GM23338 (cell line): ENCODE results near the gene NEK7. TPM values are rescaled to one million over a fixed set of nuclear protein-coding genes. Genes with fewer than 3 reads are reported as not detected.

Source experiments
- ATAC-seq: fragments of 200-7000 bp; cut with Tn5 transposase; 3 replicates; pipeline ENCODE4 v1.9.1; 2020
- DNase-seq: peaks from one replicate; pipeline ENCODE4 v3.0.0-alpha.2; 2015; ENCODE audit warnings: low spot score
- H2AFZ ChIP-seq: fragments of 200-600 bp; sonication (generic); 2 replicates; pipeline ENCODE4 v1.8.0; 2016; ENCODE audit warnings: antibody characterized with exemption, mild to moderate bottlenecking, moderate library complexity
- H3F3A ChIP-seq: fragments of 200-600 bp; sonication (generic); replicated peaks from 2 replicates; pipeline ENCODE4 v1.8.0; 2017; ENCODE audit warnings: antibody characterized with exemption, mixed run types, low read depth
- H3K27ac ChIP-seq: fragments of 200-600 bp; sonication (generic); 2 replicates; pipeline ENCODE4 v1.6.1; 2016; ENCODE audit warnings: low read depth
- H3K27me3 ChIP-seq: fragments of 200-600 bp; sonication (generic); 2 replicates; pipeline ENCODE4 v1.8.0; 2016; ENCODE audit warnings: mild to moderate bottlenecking, mixed run types, moderate library complexity; ENCODE audit not compliant: insufficient read depth
- H3K36me3 ChIP-seq: fragments of 200-600 bp; sonication (generic); 2 replicates; pipeline ENCODE4 v1.8.0; 2016; ENCODE audit warnings: mild to moderate bottlenecking; ENCODE audit not compliant: insufficient read depth
- H3K4me1 ChIP-seq: fragments of 200-600 bp; sonication (generic); 2 replicates; pipeline ENCODE4 v1.8.0; 2016; ENCODE audit warnings: mild to moderate bottlenecking, moderate library complexity; ENCODE audit not compliant: insufficient read depth
- H3K4me2 ChIP-seq: fragments of 200-600 bp; sonication (generic); 2 replicates; pipeline ENCODE4 v1.7.1; 2017; ENCODE audit warnings: mixed run types
- H3K4me3 ChIP-seq: fragments of 200-600 bp; sonication (generic); 2 replicates; pipeline ENCODE4 v1.6.1; 2016; ENCODE audit warnings: mixed run types
- H3K79me2 ChIP-seq: fragments of 200-600 bp; sonication (generic); replicated peaks from 2 replicates; pipeline ENCODE4 v1.8.0; 2017; ENCODE audit warnings: mild to moderate bottlenecking; ENCODE audit not compliant: insufficient read depth
- H3K9me2 ChIP-seq: fragments of 200-600 bp; sonication (generic); 2 replicates; pipeline ENCODE4 v1.8.0; 2017; ENCODE audit not compliant: insufficient read depth
- H4K20me1 ChIP-seq: fragments of 200-600 bp; sonication (generic); replicated peaks from 2 replicates; pipeline ENCODE4 v1.8.0; 2017; ENCODE audit warnings: mild to moderate bottlenecking; ENCODE audit not compliant: insufficient read depth
- H3K27ac Mint-ChIP-seq: 2 replicates; pipeline ENCODE4 v1.8.0; 2020; ENCODE audit warnings: inconsistent platforms, mild to moderate bottlenecking, moderate library complexity, mixed read lengths
- H3K27me3 Mint-ChIP-seq: 3 replicates; pipeline ENCODE4 v1.8.0; 2022; ENCODE audit warnings: low read depth, mild to moderate bottlenecking, moderate library complexity, mixed read lengths, inconsistent platforms; ENCODE audit not compliant: insufficient read depth, poor library complexity
- H3K36me3 Mint-ChIP-seq: 3 replicates; pipeline ENCODE4 v1.8.0; 2021; ENCODE audit warnings: low read depth, mild to moderate bottlenecking, inconsistent platforms, moderate library complexity, mixed read lengths
- H3K4me1 Mint-ChIP-seq: 3 replicates; pipeline ENCODE4 v1.8.0; 2020; ENCODE audit warnings: mild to moderate bottlenecking, inconsistent platforms, mixed read lengths
- H3K4me3 Mint-ChIP-seq: 3 replicates; pipeline ENCODE4 v1.8.0; 2021; ENCODE audit warnings: moderate library complexity, mild to moderate bottlenecking, inconsistent platforms, mixed read lengths
- H3K9me3 Mint-ChIP-seq: 3 replicates; pipeline ENCODE4 v1.8.0; 2020; ENCODE audit warnings: moderate library complexity, mild to moderate bottlenecking, inconsistent platforms, mixed read lengths
- CREB1 ChIP-seq: fragments of 250-450 bp; sonication (Bioruptor Pico); IDR thresholded peaks from 2 replicates; pipeline ENCODE4 v1.5.0; 2020; ENCODE audit warnings: low read depth, mild to moderate bottlenecking, moderate library complexity
- CTCF ChIP-seq, 2 experiments: fragments of 200-600 bp in 1 of 2; sonication (generic) in 1 of 2; conservative IDR thresholded peaks; 2 replicates each; pipeline versions ENCODE4 v1.5.1 to v1.6.1; 2016 to 2017; ENCODE audit warnings: antibody characterized with exemption in 2 of 2, low read depth in 2 of 2, mild to moderate bottlenecking in 2 of 2, moderate library complexity in 1 of 2
- ETS1 ChIP-seq: IDR thresholded peaks from 2 replicates; pipeline ENCODE4 v1.6.1; 2016; ENCODE audit warnings: antibody characterized with exemption
- EZH2 ChIP-seq: fragments of 200-600 bp; sonication (generic); IDR thresholded peaks from one replicate; pipeline ENCODE4 v1.8.0; 2017; ENCODE audit warnings: antibody characterized with exemption, mild to moderate bottlenecking, low read depth; ENCODE audit not compliant: unreplicated experiment
- EZH2phosphoT487 ChIP-seq: fragments of 200-600 bp; sonication (generic); IDR thresholded peaks from one replicate; pipeline ENCODE4 v1.8.1; 2018; ENCODE audit warnings: antibody characterized with exemption; ENCODE audit not compliant: unreplicated experiment
- JUNB ChIP-seq: IDR thresholded peaks from one replicate; pipeline ENCODE4 v1.6.1; 2016; ENCODE audit warnings: antibody characterized with exemption; ENCODE audit not compliant: unreplicated experiment
- NANOG ChIP-seq: IDR thresholded peaks from 2 replicates; pipeline ENCODE4 v1.6.1; 2016; ENCODE audit warnings: antibody characterized with exemption, borderline replicate concordance
- POLR2AphosphoS5 ChIP-seq: IDR thresholded peaks from 2 replicates; pipeline ENCODE4 v1.6.1; 2016; ENCODE audit warnings: antibody characterized with exemption, low read depth
- REST ChIP-seq: IDR thresholded peaks from one replicate; pipeline ENCODE4 v1.6.1; 2018; ENCODE audit warnings: antibody characterized with exemption; ENCODE audit not compliant: unreplicated experiment
- STAT1 ChIP-seq: IDR thresholded peaks from one replicate; pipeline ENCODE4 v1.6.1; 2016; ENCODE audit warnings: antibody characterized with exemption; ENCODE audit not compliant: unreplicated experiment
- ZNF114 ChIP-seq: fragments of 250-450 bp; sonication (Bioruptor Pico); IDR thresholded peaks from 2 replicates; pipeline ENCODE4 v1.5.0; 2020; ENCODE audit warnings: mild to moderate bottlenecking, moderate library complexity
- ZNF331 ChIP-seq: fragments of 250-450 bp; sonication (Bioruptor Pico); IDR thresholded peaks from 2 replicates; pipeline ENCODE4 v1.5.0; 2020; ENCODE audit warnings: low read depth, mild to moderate bottlenecking, moderate library complexity
- ZNF462 ChIP-seq: fragments of 250-450 bp; sonication (Bioruptor Pico); IDR thresholded peaks from 2 replicates; pipeline ENCODE4 v1.5.0; 2020; ENCODE audit warnings: mild to moderate bottlenecking, moderate library complexity
- polyA plus RNA-seq: library from polyadenylated mRNA; unstranded; fragments of >200 nt; fragmentation: Nextera tagmentation; extraction: Ambion mirVana; gene quantifications from 2 replicates; pipeline ENCODE4 v1.2.1, GENCODE V29; 2016
- total RNA-seq: library from RNA; depleted of rRNA; stranded (reverse); fragments of >200 nt; shearing (Covaris generic); gene quantifications from 2 replicates; pipeline ENCODE4 v1.2.3, GENCODE V29; 2014

Gene NEK7
- total and polyA plus RNA-seq, 2 experiments from 2014 or later, result 4.8 to 15.3 TPM

GRCh38 chr1:198300451-198300850 lies 143.7 kb downstream of the NEK7 start:
- H3K36me3 Mint-ChIP-seq, result 0 out of 3 replicates have a peak, but pooled peaks cover 3% of the 10 kb centered on the region
- peaks cover 29% of the 10 kb centered on the region for H3K4me1 Mint-ChIP-seq

More at GRCh38 chr1:198300451-198300850, 143.7 kb downstream of the NEK7 start:
- H3K4me2 ChIP-seq, result no peak overlapping the region
- Mint-ChIP-seq H3K27ac (peak overlapping the region; percentile 18), H3K27me3 (peaks cover 1% of the 10 kb centered on the region), H3K9me3 (no peaks in the 10 kb centered on the region), H3K4me3 (no peak overlapping the region)
- TF ChIP-seq CTCF (conservative IDR thresholded peaks at IDR 0.05; ENCODE audit: low read depth in 2 of 2) (no peak), CREB1 (no peak), EZH2phosphoT487 (no peak), JUNB (no peak), ZNF462 (CRISPR knock-in tag) (no peak), STAT1 (no peak), ETS1 (no peak), EZH2 (no peak), ZNF114 (CRISPR knock-in tag) (no peak), REST (no peak), POLR2AphosphoS5 (no peak), NANOG (no peak), ZNF331 (CRISPR knock-in tag) (no peak)
- no peak overlapping the region for H3K27ac ChIP-seq
- no peaks in the 10 kb centered on the region for H3F3A ChIP-seq
- no peak overlapping the region for H2AFZ ChIP-seq
- H4K20me1 ChIP-seq, result no peaks in the 10 kb centered on the region
- no peaks in the 10 kb centered on the region for H3K9me2 ChIP-seq
- H3K36me3 ChIP-seq, result no peaks in the 10 kb centered on the region
- H3K79me2 ChIP-seq, result no peaks in the 10 kb centered on the region
- H3K4me1 ChIP-seq, result peaks cover 23% of the 10 kb centered on the region
- H3K27me3 ChIP-seq, result no peaks in the 10 kb centered on the region
- DNase-seq, result no peak
- no peak; the same call in 2 of the 3 replicates for ATAC-seq
- H3K4me3 ChIP-seq, result no peak overlapping the region
